ENCODE measurements around the gene PRAMEF13.
"Not testable (repeated sequence)": the region's sequence is repeated elsewhere in the genome, so short reads cannot be mapped to it uniquely, and the experiment has no call there.

Gene PRAMEF13

GRCh38 chr1:13201309-13201708, at the start of gene PRAMEF13:
PRAMEF13 (minus strand) TSS chr1:13201409; CDS start chr1:13199589, 1,820 bp downstream.
- DNase-seq (ENCODE audit: low spot score) = not testable (repeated sequence)

DNA sequence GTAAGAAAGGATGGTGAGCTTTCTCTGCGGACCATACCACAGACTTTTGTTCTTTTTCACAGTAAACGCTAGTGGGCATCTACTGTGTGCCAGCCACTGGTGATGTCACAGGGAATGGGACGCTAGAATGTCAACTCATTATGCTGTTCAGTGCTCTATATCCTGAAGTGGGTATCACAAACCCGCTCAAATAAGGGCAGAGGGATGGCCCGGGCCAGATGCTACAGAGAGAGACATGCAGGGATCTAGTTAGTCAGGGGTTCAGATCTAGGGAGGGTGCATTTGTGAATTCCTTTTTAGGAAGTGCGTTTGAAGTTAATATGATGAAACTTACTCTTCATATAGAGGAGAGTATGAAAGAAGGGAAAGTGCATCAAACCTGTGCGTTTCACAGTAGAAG, 45.9 kb upstream of the PRAMEF13 start:
- not testable (repeated sequence) for DNase-seq (ENCODE audit: low spot score)

DNA sequence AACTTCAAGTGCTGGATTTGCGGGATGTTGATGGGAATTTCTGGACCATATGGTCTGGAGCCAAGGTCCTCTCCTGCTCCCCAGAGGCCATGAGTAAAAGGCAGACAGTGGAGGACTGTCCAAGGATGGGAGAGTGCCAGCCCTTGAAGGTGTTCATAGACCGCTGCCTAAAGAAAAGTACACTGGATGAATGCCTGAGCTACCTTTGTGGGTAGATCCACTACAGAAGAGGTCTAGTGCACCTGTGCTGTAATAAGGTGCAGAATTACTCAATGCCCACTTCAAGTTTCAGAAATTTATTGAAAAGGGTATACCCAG, 45.3 kb upstream of the PRAMEF13 start:
- DNase-seq (ENCODE audit: low spot score) = not testable (repeated sequence)

- DNase-seq (ENCODE audit: low spot score) = not testable (repeated sequence)
Measured at GRCh38 chr1:13245841-13246553, 44.8 kb upstream of the PRAMEF13 start.

- not testable (repeated sequence) for DNase-seq (ENCODE audit: low spot score)
Measured at GRCh38 chr1:13243536-13244263, 42.5 kb upstream of the PRAMEF13 start.

DNA sequence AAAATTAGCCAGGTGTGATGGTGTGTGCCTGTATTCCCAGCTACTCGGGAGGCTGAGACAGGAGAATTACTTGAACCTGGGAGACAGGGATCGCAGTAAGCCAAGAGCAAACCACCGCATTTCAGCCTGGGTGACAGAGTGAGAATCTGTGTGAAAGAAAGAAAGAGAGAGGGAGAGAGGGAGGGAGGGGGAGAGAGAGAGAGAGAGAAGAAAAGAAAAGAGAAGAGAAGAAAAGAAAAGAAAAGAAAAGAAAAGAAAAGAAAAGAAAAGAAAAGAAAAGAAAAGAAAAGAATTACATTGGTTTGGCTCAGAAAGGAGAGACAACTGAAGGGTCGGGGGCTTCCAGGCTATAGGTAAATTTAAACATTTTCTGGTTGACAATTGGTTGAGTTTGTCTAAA, 38.4 kb upstream of the PRAMEF13 start:
- not testable (repeated sequence) for DNase-seq (ENCODE audit: low spot score)

DNA sequence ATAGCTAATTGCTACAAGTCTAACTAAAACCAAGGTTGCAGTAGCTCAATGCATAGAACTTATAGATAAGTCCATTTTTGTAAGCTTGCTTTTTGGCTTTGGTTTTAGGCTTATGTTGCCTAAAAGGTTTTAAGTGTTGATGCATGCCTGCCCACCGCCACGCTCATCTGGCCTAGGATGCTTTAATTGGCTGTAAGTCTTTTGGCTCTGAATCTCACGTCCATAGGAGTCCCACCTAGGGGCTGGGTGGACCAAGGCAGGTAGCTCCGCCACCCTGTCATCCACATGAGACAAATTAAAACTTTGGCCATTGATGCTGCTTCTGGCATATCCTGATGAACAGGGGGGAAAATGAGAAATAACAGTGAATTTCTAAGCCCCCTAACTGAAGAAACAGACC, 36.4 kb upstream of the PRAMEF13 start:
- not testable (repeated sequence) for DNase-seq (ENCODE audit: low spot score)

DNA sequence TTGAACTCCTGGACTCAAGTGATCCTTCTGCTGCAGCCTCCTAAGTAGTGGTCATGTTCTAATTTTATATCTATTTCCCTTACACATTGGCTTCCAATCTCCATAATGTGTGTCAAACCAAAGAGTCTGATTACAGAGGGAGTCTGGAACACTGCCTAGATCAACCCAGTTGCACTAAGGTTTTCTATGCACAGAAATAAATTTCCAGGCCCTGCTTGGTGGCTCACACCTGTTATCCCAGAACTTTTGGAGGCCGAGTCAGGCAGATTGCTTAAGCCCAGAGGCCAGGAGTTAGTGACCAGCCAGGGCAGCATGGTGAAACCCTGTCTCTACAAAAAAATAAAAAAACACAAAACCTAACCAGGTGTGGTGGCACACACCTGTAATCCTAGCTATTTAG, 32.8 kb upstream of the PRAMEF13 start:
- DNase-seq (ENCODE audit: low spot score) = not testable (repeated sequence)

- not testable (repeated sequence) for DNase-seq (ENCODE audit: low spot score)
Measured at GRCh38 chr1:13232056-13232455, 30.8 kb upstream of the PRAMEF13 start.

DNA sequence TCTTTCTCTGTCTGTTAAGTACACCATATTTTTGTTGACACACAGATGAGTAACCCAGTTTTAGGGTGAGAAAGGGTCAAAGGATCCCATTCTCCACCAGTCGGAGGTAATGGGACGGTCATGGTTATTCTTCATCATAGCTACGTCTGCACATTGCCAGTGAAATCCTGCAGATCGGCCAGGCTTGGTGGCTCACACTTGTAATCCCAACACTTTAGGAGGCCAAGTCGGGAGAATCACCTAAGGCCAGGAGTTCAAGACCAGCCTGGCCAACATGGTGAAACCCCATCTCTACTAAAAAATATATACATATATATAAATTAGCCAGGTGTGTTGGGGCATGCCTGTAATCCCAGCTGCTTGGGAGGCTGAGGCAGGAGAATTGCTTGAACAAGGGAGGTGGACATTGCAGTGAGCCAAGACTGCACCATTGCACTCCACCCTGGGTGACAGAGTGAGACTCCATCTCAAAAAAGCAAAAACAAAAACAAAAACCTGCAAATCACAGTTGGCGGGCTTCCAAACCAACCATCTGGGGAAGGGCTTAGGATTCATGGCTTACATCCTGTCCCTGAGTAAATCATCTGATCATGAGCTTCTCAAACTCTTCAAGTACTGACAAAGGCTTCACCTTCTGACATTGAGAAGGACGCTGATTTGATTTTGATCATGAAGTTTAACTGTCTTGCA, 30.0 kb upstream of the PRAMEF13 start:
- not testable (repeated sequence) for DNase-seq (ENCODE audit: low spot score)

DNA sequence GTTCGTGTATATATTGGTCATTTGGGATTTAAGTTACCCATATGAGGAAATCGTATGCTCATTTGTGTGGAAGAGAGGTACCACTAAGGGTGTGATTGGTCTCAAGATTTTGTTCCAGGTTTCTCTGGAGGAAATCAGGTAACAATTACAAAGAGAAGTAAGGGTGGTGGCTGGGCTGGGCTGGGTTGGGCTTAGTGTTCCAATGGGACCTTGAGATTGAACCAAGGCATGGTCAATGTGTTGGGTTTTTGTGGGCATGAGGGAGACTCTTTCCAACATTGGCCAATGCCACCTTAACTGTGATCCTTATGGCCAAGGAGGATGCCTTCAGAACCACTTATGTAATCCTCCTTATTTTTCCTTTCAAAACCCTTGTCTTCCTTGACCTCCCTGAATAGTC, 29.4 kb upstream of the PRAMEF13 start:
- DNase-seq (ENCODE audit: low spot score) = not testable (repeated sequence)

DNA sequence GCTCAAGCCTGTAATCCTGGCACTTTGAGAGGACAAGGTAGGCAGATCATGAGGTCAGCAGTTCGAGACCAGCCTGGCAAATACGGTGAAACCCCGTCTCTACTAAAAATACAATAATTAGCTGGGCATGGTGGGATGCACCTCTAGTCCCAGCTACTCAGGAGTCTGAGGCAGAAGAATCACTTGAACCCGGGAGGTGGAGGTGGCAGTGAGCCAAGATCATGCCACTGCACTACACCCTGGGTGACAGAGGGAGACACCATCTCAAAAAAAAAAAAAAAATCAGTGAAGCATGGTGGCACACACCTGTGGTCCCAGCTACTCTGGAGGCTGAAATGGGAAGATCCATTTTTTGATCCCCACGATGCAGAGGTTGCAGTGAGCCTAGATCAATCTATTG, 28.9 kb upstream of the PRAMEF13 start:
- not testable (repeated sequence) for DNase-seq (ENCODE audit: low spot score)

GRCh38 chr1:13228343-13228781, 27.2 kb upstream of the PRAMEF13 start:
- DNase-seq (ENCODE audit: low spot score) = no peak

- not testable (repeated sequence) for DNase-seq (ENCODE audit: low spot score)
Measured at GRCh38 chr1:13227271-13228055, 26.3 kb upstream of the PRAMEF13 start.

DNA sequence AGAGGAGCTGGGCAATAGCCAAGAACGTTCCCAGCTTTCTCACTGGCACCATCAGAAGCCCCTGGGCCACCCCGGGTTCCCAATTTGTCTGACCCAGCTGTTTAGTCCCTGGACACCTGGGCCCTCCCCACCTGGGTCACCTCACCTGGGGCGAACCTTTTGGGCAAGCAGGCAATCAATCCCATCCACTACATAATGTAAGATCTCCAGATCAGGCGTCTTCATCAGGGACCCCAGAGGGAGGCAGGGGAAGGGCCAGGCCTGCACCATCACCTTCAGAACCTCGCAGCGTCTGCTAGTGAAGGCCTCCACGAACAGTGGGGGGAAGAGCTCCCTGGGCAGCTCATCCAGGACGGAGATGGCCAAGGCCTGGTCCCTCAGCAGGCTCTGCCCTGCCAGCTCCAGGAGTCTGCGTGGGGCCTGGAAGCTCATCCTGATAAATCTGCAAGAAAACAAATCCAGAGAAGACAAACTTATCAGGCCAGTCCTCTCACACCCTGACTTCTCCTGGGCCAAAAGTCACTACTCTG, 24.5 kb upstream of the PRAMEF13 start, which contains the start of gene PRAMEF18:
Gene PRAMEF18 (minus strand): TSS at position 480 of the 530 bp plus-strand sequence. CDS start 48 bp downstream, at position 432.
- not testable (repeated sequence) for DNase-seq (ENCODE audit: low spot score)

- DNase-seq (ENCODE audit: low spot score) = no peak
Measured at GRCh38 chr1:13224480-13225060, 23.4 kb upstream of the PRAMEF13 start.

- DNase-seq (ENCODE audit: low spot score) = not testable (repeated sequence)
Measured at GRCh38 chr1:13222788-13223187, 21.6 kb upstream of the PRAMEF13 start.

DNA sequence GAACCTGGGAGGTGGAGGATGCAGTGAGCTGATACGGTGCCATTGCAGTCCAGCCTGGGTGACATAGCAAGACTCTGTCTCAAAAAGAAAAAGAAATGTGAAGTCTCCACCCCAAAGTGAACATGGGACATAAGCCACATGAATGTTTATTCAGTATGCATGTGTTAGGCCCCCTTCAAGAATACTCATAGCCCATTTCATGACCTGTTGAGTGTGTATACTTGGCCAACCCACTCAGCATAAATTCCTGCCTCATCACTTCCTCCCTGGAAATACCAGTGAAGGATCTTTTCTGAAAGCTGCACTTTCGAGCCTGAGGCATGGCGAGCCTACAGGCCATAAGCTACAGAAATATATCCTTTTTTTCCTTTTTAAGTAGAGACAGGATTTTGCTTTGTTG, 18.0 kb upstream of the PRAMEF13 start:
- not testable (repeated sequence) for DNase-seq (ENCODE audit: low spot score)

- not testable (repeated sequence) for DNase-seq (ENCODE audit: low spot score)
Measured at GRCh38 chr1:13216619-13217018, 15.4 kb upstream of the PRAMEF13 start.

GRCh38 chr1:13208712-13209111, 7.5 kb upstream of the PRAMEF13 start:
- not testable (repeated sequence) for DNase-seq (ENCODE audit: low spot score)

DNA sequence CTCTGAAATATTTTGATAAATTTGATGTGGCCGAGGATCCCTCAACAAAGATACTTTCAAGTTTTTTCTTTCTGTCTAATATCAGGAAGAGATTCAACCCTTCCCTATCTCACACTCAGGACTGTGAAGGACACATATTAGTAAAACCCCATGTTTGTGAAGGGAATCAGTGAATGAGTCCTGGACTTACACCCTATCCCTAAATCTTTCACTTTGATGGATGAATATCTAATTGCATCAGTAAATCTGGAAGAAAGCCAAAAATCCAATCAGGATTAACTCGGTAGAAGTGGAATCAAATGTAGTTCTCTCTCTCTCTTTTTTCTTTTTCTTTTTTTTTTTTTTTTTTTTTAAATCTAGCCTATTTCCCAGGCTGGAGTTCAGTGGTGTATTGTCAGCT, 29.7 kb downstream of the PRAMEF13 start, which contains the start of gene PRAMEF9:
Gene PRAMEF9 (plus strand): TSS at position 301 of the 400 bp plus-strand sequence. CDS start 3,433 bp downstream, outside the sequence.
- not testable (repeated sequence) for DNase-seq (ENCODE audit: low spot score)
